NB4 (cell line): ENCODE results near the gene TWF1.
"Not testable (repeated sequence)": the region's sequence is repeated elsewhere in the genome, so short reads cannot be mapped to it uniquely, and the experiment has no call there.

Experiments used
- DNase-seq: peaks from one replicate; pipeline ENCODE4 v3.0.0; 2010; ENCODE audit warnings: low read depth
- H3K4me3 ChIP-seq: one replicate; pipeline ENCODE4 v1.5.1; 2011; ENCODE audit warnings: mild to moderate bottlenecking, low read depth, low read length, moderate library complexity
- MYC ChIP-seq: IDR thresholded peaks from 2 replicates; pipeline ENCODE4 v1.6.1; 2011; ENCODE audit warnings: low read depth, low read length
- POLR2A ChIP-seq: IDR thresholded peaks from 2 replicates; pipeline ENCODE4 v1.6.1; 2011; ENCODE audit warnings: mild to moderate bottlenecking; ENCODE audit not compliant: insufficient read length; ENCODE audit errors: extremely low read depth
- TF ChIP-seq, protein P1 (sequence below): IDR thresholded peaks from 2 replicates; pipeline ENCODE4 v1.6.1; 2011; ENCODE audit warnings: low read depth, low read length
- TF ChIP-seq, protein P2 (sequence below): IDR thresholded peaks from one replicate; pipeline ENCODE4 v1.5.1; 2012; ENCODE audit warnings: low read depth, low read length

The TWF1 gene

DNA sequence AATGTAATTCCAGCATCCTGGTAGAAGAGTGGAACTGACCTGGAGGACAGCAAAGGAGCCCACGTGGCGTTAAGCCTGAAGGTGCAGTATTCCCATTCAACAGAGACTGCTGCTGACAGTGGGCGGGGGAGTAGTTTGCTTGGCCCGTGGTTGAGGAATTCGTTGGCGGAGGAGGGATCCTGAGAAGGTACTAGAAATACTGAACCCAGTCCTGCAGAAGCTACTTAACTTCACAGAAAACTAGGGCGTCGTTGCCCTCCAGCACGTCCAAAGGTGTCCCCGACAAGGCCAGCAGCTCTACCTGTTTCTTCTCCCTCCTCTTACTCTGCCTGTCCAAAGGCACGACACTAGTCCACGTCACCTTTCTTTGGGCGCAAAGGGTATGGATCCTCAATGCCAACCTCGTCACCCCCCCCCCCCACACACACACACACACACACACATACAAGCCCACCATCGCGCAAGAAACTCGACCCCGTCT lies 47.8 kb downstream of the TWF1 start:
- peak overlapping the region; percentile 91 for H3K4me3 ChIP-seq
- TF ChIP-seq, protein P1, sequence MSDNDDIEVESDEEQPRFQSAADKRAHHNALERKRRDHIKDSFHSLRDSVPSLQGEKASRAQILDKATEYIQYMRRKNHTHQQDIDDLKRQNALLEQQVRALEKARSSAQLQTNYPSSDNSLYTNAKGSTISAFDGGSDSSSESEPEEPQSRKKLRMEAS = peak; percentile 73
- TF ChIP-seq POLR2A = no peak
- peak; percentile 52 for DNase-seq

DNA sequence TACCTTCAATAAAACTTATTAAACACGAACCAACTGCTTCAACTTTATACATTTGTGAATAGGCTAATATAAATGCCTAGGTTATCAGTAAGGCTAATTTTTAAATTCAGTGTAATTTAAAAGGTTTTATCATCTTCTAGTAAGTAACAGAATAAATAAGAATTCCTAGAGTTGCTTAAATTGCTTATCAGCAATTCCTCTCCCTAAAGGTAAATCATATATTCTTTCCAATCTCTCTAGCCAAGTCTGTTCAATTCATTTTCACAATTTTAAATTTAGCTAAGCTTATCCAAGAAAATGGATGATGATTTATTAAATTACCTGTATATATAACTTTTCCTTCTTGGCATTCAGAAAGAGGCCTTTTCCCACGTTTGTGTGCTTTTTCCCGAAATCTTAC lies 52.1 kb downstream of the TWF1 start:
- TF ChIP-seq MYC (no peak), POLR2A (no peak)
- TF ChIP-seq, protein P2, sequence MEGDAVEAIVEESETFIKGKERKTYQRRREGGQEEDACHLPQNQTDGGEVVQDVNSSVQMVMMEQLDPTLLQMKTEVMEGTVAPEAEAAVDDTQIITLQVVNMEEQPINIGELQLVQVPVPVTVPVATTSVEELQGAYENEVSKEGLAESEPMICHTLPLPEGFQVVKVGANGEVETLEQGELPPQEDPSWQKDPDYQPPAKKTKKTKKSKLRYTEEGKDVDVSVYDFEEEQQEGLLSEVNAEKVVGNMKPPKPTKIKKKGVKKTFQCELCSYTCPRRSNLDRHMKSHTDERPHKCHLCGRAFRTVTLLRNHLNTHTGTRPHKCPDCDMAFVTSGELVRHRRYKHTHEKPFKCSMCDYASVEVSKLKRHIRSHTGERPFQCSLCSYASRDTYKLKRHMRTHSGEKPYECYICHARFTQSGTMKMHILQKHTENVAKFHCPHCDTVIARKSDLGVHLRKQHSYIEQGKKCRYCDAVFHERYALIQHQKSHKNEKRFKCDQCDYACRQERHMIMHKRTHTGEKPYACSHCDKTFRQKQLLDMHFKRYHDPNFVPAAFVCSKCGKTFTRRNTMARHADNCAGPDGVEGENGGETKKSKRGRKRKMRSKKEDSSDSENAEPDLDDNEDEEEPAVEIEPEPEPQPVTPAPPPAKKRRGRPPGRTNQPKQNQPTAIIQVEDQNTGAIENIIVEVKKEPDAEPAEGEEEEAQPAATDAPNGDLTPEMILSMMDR = no peak
- TF ChIP-seq, protein P1 = no peak
- peak overlapping the region; percentile 37 for H3K4me3 ChIP-seq
- no peak for DNase-seq

DNA sequence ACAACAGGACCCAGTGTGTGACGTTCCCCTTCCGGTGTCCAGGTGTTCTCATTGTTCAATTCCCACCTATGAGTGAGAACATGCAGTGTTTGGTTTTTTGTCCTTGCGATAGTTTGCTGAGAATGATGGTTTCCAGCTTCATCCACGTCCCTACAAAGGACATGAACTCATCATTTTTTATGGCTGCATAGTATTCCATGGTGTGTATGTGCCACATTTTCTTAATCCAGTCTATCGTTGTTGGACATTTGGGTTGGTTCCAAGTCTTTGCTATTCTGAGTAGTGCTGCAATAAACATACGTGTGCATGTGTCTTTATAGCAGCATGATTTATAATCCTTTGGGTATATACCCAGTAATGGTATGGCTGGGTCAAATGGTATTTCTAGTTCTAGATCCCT lies 54.8 kb downstream of the TWF1 start:
- not testable (repeated sequence) for H3K4me3 ChIP-seq, DNase-seq

DNA sequence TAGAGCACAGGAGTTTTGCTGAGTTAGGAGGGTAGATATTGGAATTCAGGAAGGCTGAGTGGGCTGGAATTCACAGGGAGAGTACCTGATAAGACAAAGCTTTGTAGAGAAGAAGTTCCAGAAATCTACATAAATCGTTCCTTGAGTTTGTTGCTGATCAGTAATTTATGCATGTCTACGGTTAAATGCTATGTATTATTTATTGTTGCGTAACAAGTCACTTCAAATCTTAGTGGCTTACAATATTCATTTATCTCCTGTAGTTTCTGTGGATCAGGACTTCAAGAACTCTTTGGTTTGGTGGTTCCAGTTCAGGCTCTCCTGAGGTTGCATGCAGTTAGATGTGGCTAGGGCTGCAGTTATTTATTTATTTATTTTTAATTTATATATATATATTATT lies 55.3 kb downstream of the TWF1 start:
- TF ChIP-seq MYC (no peak), POLR2A (no peak)
- TF ChIP-seq, protein P1 = no peak
- TF ChIP-seq, protein P2 = no peak
- no peak for DNase-seq

DNA sequence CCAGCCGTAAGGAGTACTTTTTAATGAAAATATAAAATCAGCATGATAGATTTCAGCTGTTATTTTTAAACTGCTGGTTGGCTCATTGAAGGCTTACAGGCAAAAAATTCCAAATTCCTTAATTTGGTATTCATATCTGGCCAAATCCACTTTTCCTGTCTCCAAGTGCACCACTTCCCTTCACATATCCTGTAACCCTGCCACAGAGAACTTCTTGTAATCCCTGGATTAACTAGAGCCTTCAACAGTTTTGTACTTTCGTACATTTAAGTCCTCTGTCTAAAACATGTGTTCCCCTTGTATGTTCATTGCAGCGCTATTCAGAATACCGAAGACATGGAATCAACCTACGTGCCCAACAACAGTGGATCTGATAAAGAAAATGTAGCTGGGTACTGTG lies 57.1 kb downstream of the TWF1 start:
- no peak for DNase-seq
- H3K4me3 ChIP-seq = no peak overlapping the region
- TF ChIP-seq, protein P2 = no peak
- TF ChIP-seq POLR2A (no peak), MYC (no peak)
- TF ChIP-seq, protein P1 = no peak

More for the DNA sequence above, 55.3 kb downstream of the TWF1 start:
- H3K4me3 ChIP-seq = no peak overlapping the region

DNA sequence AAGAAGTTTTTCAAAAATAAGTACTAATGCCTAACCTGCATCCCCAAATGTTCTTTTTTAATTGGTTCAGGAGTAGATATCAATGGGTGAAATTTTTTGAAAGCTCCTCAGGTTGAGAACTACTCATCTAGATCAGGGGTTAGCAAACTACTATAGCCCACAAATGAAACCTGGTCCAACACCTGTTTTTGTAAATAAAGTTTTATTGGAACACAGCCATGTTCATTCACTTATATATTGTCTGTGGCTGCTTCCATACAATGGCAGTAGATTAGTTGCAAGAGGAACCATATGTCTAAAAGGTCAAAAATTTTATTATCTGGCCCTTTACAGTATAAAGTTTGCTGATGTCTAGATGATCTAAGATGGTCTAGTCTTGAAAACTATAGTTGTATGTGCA lies 61.3 kb downstream of the TWF1 start:
- no peak overlapping the region for H3K4me3 ChIP-seq
- DNase-seq = no peak
- TF ChIP-seq MYC = no peak
